SK-N-SH (cell line): ENCODE data around the gene SRSF10. TPM values are rescaled to one million over a fixed set of nuclear protein-coding genes. Genes with fewer than 3 reads are reported as not detected.

Experiments
- CTCF ChIP-seq: fragments of 200-600 bp; sonication (generic); IDR thresholded peaks from 2 replicates; pipeline ENCODE4 v1.6.1; 2017; ENCODE audit warnings: antibody characterized with exemption, mild to moderate bottlenecking, moderate library complexity
- ELF1 ChIP-seq: IDR thresholded peaks from 2 replicates; pipeline ENCODE4 v1.4.0; 2012
- EP300 ChIP-seq, 2 experiments: IDR thresholded peaks; 2 replicates each; pipeline versions ENCODE4 v1.4.0 to v1.6.1; 2012; ENCODE audit warnings: borderline replicate concordance in 1 of 2, low read depth in 1 of 2, low read length in 1 of 2
- FOSL2 ChIP-seq: IDR thresholded peaks from 2 replicates; pipeline ENCODE4 v1.4.0; 2012; ENCODE audit warnings: low read depth, mild to moderate bottlenecking, moderate library complexity, borderline replicate concordance
- FOXJ3 ChIP-seq: sonication (generic); formaldehyde crosslinking; IDR thresholded peaks from 2 replicates; pipeline ENCODE4 v1.5.1; 2020; ENCODE audit warnings: mild to moderate bottlenecking, missing genetic modification reagents
- GATA2 ChIP-seq: sonication (generic); formaldehyde crosslinking; IDR thresholded peaks from 2 replicates; pipeline ENCODE4 v1.5.0; 2020; ENCODE audit warnings: mild to moderate bottlenecking, missing genetic modification reagents
- IRF3 ChIP-seq: fragments of 150-350 bp; IDR thresholded peaks from 2 replicates; pipeline ENCODE4 v1.6.1; 2016; ENCODE audit warnings: mild to moderate bottlenecking, low read depth, low read length
- NRF1 ChIP-seq: IDR thresholded peaks from 2 replicates; pipeline ENCODE4 v1.6.1; 2012; ENCODE audit warnings: low read depth, mild to moderate bottlenecking, low read length
- PBX3 ChIP-seq: IDR thresholded peaks from 2 replicates; pipeline ENCODE4; 2012
- RAD21 ChIP-seq: IDR thresholded peaks from 2 replicates; pipeline ENCODE4 v1.6.1; 2012; ENCODE audit warnings: mild to moderate bottlenecking, low read length
- RCOR1 ChIP-seq: fragments of 150-350 bp; IDR thresholded peaks from 2 replicates; pipeline ENCODE4 v1.6.1; 2017; ENCODE audit warnings: antibody characterized with exemption, low read length
- RXRA ChIP-seq: IDR thresholded peaks from 2 replicates; pipeline ENCODE4 v1.4.0; 2012; ENCODE audit warnings: low read depth, mild to moderate bottlenecking, borderline replicate concordance
- SIN3A ChIP-seq: IDR thresholded peaks from 2 replicates; pipeline ENCODE4 v1.6.1; 2012; ENCODE audit warnings: low read depth, mild to moderate bottlenecking, low read length, moderate library complexity, borderline replicate concordance
- SMC3 ChIP-seq: IDR thresholded peaks from 2 replicates; pipeline ENCODE4 v1.6.1; 2012; ENCODE audit warnings: low read depth, low read length, improper control_type of control experiment
- TCF12 ChIP-seq: IDR thresholded peaks from 2 replicates; pipeline ENCODE4 v1.4.0; 2012
- TEAD4 ChIP-seq: IDR thresholded peaks from 2 replicates; pipeline ENCODE4 v1.4.0; 2012; ENCODE audit warnings: mild to moderate bottlenecking, borderline replicate concordance; ENCODE audit not compliant: insufficient read depth
- polyA plus RNA-seq, 3 experiments: library from polyadenylated mRNA; depleted of rRNA; stranded (reverse); fragments of >200 nt; gene quantifications; 2 replicates each; pipeline ENCODE4 v1.2.3, GENCODE V29; 2012
- TF ChIP-seq, protein P1 (sequence below): IDR thresholded peaks from 2 replicates; pipeline ENCODE4 v1.6.1; 2012; ENCODE audit warnings: mild to moderate bottlenecking, low read depth, low read length, moderate library complexity
- TF ChIP-seq, protein P2 (sequence below): IDR thresholded peaks from 2 replicates; pipeline ENCODE4 v1.4.0; 2012; ENCODE audit warnings: low read depth
- TF ChIP-seq, protein P3 (sequence below): IDR thresholded peaks from 2 replicates; pipeline ENCODE4 v1.4.0; 2012; ENCODE audit warnings: low read depth, borderline replicate concordance

SRSF10 gene
- polyA plus RNA-seq, 1 of the 3 experiments (the other 2 are of a cell fraction): 79.8 TPM

GRCh38 chr1:23957096-23957495, 23.0 kb downstream of the SRSF10 start (continued):
- TF ChIP-seq, protein P1, sequence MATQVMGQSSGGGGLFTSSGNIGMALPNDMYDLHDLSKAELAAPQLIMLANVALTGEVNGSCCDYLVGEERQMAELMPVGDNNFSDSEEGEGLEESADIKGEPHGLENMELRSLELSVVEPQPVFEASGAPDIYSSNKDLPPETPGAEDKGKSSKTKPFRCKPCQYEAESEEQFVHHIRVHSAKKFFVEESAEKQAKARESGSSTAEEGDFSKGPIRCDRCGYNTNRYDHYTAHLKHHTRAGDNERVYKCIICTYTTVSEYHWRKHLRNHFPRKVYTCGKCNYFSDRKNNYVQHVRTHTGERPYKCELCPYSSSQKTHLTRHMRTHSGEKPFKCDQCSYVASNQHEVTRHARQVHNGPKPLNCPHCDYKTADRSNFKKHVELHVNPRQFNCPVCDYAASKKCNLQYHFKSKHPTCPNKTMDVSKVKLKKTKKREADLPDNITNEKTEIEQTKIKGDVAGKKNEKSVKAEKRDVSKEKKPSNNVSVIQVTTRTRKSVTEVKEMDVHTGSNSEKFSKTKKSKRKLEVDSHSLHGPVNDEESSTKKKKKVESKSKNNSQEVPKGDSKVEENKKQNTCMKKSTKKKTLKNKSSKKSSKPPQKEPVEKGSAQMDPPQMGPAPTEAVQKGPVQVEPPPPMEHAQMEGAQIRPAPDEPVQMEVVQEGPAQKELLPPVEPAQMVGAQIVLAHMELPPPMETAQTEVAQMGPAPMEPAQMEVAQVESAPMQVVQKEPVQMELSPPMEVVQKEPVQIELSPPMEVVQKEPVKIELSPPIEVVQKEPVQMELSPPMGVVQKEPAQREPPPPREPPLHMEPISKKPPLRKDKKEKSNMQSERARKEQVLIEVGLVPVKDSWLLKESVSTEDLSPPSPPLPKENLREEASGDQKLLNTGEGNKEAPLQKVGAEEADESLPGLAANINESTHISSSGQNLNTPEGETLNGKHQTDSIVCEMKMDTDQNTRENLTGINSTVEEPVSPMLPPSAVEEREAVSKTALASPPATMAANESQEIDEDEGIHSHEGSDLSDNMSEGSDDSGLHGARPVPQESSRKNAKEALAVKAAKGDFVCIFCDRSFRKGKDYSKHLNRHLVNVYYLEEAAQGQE: no peak
- TF ChIP-seq RAD21 (no peak), SMC3 (no peak), TEAD4 (no peak), IRF3 (no peak), SIN3A (no peak), FOXJ3 (CRISPR knock-in tag) (no peak), NRF1 (no peak), GATA2 (no peak), RXRA (no peak), ELF1 (no peak), EP300 (IDR thresholded peaks at IDR 0.05; ENCODE audit: borderline replicate concordance in 1 of 2, low read depth in 1 of 2, low read length in 1 of 2) (no peak), FOSL2 (no peak), RCOR1 (0 out of 2 replicates have a peak, but pooled peaks have one; percentile 43), CTCF (no peak), TCF12 (no peak), PBX3 (no peak)
- TF ChIP-seq, protein P2, sequence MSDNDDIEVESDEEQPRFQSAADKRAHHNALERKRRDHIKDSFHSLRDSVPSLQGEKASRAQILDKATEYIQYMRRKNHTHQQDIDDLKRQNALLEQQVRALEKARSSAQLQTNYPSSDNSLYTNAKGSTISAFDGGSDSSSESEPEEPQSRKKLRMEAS: no peak
- TF ChIP-seq, protein P3, sequence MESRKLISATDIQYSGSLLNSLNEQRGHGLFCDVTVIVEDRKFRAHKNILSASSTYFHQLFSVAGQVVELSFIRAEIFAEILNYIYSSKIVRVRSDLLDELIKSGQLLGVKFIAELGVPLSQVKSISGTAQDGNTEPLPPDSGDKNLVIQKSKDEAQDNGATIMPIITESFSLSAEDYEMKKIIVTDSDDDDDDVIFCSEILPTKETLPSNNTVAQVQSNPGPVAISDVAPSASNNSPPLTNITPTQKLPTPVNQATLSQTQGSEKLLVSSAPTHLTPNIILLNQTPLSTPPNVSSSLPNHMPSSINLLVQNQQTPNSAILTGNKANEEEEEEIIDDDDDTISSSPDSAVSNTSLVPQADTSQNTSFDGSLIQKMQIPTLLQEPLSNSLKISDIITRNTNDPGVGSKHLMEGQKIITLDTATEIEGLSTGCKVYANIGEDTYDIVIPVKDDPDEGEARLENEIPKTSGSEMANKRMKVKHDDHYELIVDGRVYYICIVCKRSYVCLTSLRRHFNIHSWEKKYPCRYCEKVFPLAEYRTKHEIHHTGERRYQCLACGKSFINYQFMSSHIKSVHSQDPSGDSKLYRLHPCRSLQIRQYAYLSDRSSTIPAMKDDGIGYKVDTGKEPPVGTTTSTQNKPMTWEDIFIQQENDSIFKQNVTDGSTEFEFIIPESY: no peak
